Stimulated activated CD8-positive, alpha-beta memory T cell treated with anti-CD3 and anti-CD28 coated beads, Interleukin-15, amount 100 ng/mL, for 4 hours (primary cell): ENCODE data around the gene RETREG2.

Experiments
- DNase-seq, 2 donors: peaks; one replicate each; pipeline ENCODE4 v3.0.0-alpha.2; 2020; ENCODE audit warnings: low read depth in 2 of 2

RETREG2 gene

GRCh38 chr2:219168932-219169331 lies 9.1 kb upstream of the RETREG2 start:
- DNase-seq, result no peak

GRCh38 chr2:219169930-219170654 lies 8.0 kb upstream of the RETREG2 start, which contains the start of gene SLC23A3:
Gene SLC23A3, minus strand, starts transcription at chr2:219170029. Its CDS starts 45 bp downstream, at chr2:219169984.
- DNase-seq, result no peak

DNA sequence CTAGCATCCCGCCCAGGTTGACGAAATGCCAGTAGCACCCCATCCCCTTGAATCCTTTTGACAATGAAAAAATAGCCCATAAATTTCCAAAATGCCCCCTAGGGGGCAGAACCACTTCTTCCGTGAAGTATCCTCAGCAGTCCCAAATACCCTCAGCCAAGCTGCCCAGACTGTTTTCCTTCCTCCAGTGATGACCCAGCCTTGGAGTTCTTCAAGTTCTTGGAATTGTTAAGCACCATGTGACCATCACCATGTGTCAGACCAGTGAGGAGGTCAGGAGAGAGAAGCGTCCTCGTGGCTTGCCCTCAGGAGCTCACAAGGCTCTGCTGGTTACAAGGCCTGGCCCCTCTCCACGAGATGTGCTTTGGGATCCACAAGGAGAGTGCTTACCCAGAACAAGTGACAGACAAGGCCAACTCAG lies 6.8 kb upstream of the RETREG2 start:
- DNase-seq, result no peak

DNA sequence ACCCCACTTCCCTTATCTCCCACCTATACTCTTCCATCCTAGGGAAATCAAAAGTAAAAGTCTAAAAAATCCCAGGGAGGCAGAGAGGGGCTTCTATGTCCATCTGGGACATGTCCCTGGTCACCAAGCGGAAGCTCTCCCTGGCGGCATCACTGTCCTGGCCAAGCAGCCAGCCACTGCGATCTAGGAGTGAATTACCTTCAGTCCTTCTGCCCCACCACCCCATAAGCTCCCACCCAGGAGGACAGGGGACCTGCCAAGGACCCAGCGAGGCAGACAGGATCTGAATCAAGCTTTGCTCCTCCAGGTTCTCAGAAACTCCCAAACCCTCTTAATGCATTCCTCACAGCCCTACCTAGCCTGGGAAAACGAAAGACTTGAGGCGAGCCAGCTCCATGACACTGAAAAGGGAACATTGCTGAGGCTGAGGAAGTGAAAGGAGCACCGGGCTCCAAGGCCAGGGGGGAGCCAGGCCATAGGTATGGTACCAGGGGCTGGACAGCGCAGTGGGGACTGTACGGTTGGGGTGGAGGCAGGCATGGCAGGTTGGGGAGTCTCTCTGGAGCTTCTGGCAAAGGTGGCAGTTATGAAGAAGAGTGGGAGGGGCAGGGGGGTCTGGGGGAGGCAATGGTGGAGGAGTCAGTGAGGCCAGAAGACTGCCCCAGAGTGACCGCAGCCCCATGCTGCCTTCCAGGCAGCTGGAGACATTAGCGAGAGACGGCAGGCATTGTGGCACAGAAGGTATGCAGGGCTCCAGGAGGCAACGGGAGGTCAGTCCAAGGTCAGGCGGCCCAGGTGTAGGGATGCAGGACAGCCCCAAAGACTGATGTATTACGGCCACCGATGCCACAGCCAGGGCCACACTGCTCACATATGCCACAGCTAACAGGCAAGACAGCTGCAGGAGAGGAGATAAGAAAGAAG lies 5.6 kb upstream of the RETREG2 start:
- no peak for DNase-seq

DNA sequence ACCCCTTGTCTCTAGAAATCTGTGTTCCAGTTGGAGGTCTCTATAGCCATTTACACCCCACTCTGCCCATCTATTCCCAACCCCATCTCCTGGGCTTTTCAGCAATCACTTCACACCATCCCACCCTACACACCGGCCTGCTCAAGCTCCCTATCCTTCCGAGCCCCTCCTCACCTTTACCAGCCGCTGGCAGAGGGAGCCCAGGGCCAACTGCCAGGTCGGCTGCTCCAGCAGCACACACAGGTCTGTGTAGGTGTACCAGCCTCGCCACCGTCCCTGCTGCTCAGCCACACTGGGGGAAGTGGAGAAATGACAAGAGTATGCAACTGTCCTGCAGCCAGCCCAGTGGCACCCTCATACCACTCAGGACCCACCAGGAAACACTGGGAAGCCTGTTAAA lies 4.9 kb upstream of the RETREG2 start:
- no peak for DNase-seq

DNA sequence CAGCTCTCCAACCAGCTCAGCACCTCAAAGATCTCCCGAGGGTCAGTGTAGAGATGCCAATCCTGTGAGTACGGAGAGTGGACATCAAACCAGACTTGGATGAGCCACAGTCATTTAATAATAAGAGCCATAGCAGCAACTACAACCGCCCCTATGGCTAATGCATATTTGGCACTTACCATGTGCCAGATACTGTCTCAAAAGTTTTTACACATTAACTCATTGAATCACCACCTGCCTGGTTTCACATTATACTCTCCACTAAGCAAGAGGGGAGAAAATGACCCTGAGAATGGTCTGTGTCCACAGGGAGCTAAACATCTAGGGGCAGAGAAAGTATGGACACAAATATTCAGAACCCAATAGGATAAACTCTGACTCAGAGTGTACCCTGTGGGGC lies 3.9 kb upstream of the RETREG2 start:
- no peak for DNase-seq

DNA sequence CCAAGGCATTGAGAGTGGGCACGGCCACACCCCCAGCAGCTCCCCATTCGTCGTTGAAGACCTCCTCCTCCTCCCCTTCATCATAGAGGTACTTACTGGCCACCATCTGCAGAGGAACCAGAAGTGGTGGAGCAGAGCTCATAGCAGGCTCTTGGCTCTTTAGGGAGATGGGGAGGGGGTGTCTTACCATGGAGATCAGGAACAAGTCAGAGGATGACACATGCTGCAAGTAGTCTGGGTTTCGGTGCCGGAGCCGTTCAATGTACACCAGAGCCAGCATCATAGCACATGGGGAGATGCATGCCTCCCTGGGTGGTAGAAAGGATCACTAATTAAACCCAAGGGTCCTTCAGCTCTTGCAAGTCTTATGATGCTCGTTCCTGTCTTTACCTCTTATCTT lies 3.3 kb upstream of the RETREG2 start:
- DNase-seq, result no peak

DNA sequence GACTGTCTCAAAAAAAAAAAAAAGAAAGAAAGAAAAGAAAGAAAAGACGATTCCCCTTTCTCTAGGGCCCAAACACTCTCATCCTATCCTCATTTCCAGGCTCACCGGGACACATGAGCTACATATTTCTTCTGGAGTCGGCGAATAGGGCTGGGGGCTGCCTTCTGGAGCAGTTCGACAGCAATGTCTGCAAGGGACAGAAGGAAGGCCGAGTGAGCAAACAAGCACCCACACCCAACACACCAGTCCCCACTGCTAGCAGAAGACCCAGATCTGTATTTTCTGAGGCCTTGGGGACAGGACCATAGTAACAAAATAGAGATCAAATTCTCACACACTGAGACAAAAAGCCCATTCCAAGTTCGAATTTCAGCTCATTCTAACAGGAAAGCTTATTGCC lies 2.6 kb upstream of the RETREG2 start:
- DNase-seq, result no peak

DNA sequence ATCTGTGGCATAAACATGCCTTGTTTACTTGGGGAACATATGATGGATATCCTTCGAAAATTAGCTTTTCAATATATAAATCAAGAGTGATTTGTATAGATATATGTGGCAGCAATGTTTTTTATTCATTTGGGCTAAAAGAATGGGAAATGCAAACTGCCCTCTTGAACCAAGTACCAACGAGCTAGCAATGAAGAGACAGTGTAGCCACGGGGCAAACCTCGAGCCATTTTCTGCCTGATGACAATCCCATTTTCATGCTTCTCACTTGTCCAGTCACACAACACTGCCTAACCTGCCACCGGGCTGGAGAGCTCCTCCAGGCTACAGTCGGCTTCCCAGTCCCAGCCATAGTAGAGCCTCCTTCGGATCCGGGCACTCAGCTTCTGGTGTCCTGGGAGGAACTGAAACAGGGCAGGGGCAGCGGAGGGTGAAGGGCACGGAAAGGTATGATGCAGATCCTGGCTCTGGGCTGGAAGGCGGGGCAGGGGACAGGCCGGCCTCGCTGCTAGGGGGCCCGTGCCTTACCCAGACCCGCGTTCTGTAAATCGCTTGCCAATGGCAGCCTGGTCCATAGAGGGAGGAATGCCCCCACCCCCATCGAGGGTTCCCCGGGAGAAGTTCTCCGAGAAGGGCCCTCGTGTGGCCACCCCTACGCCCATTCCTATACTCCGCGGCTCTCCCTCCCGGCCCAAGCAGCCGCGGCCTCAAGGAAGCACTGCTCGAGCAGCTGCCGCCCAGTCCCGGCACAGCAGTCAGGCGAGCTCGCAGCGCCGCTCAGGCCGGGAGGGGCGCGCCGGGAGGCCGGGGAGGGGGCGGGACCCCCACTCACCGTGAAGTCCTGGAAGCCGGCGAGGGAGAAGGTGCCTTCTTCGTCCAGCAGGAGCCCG lies 1.9 kb upstream of the RETREG2 start:
- no peak for DNase-seq

- DNase-seq, result peak; percentile 70 to 77
Observed at GRCh38 chr2:219176818-219177551, 1.1 kb upstream of the RETREG2 start, which contains the start of gene CNPPD1. Gene CNPPD1, minus strand, starts transcription at chr2:219176925. Its CDS starts 97 bp downstream, at chr2:219176828.

- DNase-seq, result no peak
Observed at GRCh38 chr2:219178377-219179175, 501 bp downstream of the RETREG2 start.

DNA sequence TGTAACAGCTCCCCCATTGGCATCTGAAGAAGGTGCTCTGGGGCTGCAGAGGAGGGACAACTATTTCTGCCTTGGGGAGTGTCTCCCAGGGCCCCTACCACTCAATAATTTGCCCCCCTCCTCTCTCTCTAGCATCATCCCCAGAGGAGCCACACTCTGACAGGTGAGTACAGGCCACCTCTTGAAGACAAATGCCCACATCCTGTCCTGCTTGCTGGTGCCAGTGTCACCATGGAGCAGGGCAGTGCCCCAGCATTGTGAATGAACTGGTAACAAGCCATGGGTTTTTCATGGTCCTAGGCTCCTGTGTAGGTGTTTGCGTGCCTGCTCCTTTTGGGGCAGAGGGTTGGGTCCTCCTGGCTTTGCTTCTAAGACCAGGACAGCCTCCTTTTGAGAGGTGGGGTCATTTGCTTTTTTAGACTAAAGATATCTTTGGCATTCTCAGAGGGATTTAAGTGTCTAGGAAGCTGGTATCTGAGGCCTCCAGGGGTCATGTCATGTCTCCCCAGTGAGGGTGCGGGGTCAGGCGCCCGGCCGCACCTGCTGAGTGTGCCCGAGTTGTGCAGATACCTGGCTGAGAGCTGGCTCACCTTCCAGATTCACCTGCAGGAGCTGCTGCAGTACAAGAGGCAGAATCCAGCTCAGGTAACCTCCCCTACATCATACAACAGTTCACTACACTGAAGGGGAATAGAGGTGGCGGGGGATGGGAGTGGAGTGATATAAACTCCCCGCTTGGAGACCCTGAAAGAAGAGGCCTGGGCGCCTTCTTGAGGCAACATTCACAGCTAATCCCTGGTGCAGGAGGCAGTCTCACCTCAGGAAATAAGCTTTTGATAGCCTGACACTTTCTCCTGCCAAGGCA lies 1.8 kb downstream of the RETREG2 start:
- DNase-seq, result no peak

GRCh38 chr2:219180961-219181360 lies 2.9 kb downstream of the RETREG2 start:
- DNase-seq, result no peak

- DNase-seq, result no peak
Observed at GRCh38 chr2:219181531-219181930, 3.5 kb downstream of the RETREG2 start.

GRCh38 chr2:219182331-219183150 lies 4.5 kb downstream of the RETREG2 start:
- no peak for DNase-seq

GRCh38 chr2:219183151-219183772 lies 5.2 kb downstream of the RETREG2 start:
- DNase-seq, result no peak

- DNase-seq, result no peak
Observed at GRCh38 chr2:219184121-219184520, 6.0 kb downstream of the RETREG2 start.
